Skeletal muscle satellite cell (primary cell): ENCODE results near the gene GPC1.

Source experiments
- H3K27me3 ChIP-seq: 2 replicates; pipeline ENCODE4 v1.7.0; 2013; ENCODE audit warnings: low read length; ENCODE audit not compliant: control insufficient read depth, insufficient read depth
- H3K36me3 ChIP-seq: 2 replicates; pipeline ENCODE4 v1.7.0; 2013; ENCODE audit warnings: mild to moderate bottlenecking, control low read depth, low read length; ENCODE audit not compliant: insufficient read depth
- H3K4me1 ChIP-seq: 2 replicates; pipeline ENCODE4 v1.7.0; 2013; ENCODE audit warnings: low read length; ENCODE audit not compliant: control insufficient read depth, insufficient read depth
- H3K4me2 ChIP-seq: 2 replicates; pipeline ENCODE4 v1.7.0; 2013; ENCODE audit warnings: mild to moderate bottlenecking, low read length
- H3K4me3 ChIP-seq: 2 replicates; pipeline ENCODE4 v1.7.0; 2013; ENCODE audit warnings: low read length
- H3K9ac ChIP-seq: 2 replicates; pipeline ENCODE4 v1.7.0; 2013; ENCODE audit warnings: mild to moderate bottlenecking, low read depth, low read length, moderate library complexity
- H3K9me3 ChIP-seq: replicated peaks from 2 replicates; pipeline ENCODE4 v1.7.0; 2013; ENCODE audit warnings: mild to moderate bottlenecking, control low read depth, low read length

Gene GPC1

DNA sequence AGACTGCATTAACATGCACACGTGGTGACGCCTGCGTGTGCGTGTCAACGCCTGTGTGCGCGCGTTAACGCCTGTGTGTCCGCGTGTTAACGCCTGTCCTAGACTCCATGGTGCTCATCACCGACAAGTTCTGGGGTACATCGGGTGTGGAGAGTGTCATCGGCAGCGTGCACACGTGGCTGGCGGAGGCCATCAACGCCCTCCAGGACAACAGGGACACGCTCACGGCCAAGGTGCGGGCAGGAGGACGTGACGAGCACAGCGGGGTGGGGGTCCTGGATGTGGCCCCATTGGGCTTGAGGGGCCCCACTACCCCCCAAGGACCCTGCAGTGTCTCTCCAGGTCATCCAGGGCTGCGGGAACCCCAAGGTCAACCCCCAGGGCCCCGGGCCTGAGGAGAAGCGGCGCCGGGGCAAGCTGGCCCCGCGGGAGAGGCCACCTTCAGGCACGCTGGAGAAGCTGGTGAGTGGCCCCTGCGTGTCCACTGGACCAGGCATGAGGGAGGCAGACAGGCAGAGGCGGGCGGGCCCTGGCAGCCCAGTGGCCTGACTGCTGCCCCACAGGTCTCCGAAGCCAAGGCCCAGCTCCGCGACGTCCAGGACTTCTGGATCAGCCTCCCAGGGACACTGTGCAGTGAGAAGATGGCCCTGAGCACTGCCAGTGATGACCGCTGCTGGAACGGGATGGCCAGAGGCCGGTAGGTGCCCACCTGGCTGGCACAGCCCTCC is 29.2 kb downstream of the GPC1 start:
- Histone ChIP-seq H3K36me3 (peaks cover 46% of the 10 kb centered on the region), H3K9me3 (no peaks in the 10 kb centered on the region), H3K4me1 (no peaks in the 10 kb centered on the region), H3K4me3 (no peak overlapping the region), H3K27me3 (no peaks in the 10 kb centered on the region), H3K9ac (no peak overlapping the region), H3K4me2 (no peak overlapping the region)

DNA sequence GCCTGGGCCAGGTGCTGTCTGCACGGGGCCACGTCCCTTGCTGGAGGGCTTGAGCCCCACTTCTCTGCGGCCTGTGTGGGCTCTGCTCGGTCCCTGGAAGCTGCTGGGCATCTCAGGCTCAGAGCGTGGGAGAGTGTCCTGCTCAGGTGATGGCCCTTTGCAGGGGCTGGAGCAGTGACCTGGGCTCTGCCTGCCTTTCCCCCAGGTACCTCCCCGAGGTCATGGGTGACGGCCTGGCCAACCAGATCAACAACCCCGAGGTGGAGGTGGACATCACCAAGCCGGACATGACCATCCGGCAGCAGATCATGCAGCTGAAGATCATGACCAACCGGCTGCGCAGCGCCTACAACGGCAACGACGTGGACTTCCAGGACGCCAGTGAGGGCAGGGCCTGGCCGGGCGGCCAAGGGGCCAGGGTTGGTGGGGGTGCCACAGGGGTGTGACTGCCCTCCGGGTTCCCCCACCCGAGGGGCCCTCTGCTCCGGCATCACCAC is 29.9 kb downstream of the GPC1 start:
- Histone ChIP-seq H3K4me2 (no peak overlapping the region), H3K4me1 (no peaks in the 10 kb centered on the region), H3K9me3 (no peaks in the 10 kb centered on the region), H3K36me3 (peaks cover 40% of the 10 kb centered on the region), H3K4me3 (no peak overlapping the region), H3K27me3 (no peaks in the 10 kb centered on the region), H3K9ac (no peak overlapping the region)

DNA sequence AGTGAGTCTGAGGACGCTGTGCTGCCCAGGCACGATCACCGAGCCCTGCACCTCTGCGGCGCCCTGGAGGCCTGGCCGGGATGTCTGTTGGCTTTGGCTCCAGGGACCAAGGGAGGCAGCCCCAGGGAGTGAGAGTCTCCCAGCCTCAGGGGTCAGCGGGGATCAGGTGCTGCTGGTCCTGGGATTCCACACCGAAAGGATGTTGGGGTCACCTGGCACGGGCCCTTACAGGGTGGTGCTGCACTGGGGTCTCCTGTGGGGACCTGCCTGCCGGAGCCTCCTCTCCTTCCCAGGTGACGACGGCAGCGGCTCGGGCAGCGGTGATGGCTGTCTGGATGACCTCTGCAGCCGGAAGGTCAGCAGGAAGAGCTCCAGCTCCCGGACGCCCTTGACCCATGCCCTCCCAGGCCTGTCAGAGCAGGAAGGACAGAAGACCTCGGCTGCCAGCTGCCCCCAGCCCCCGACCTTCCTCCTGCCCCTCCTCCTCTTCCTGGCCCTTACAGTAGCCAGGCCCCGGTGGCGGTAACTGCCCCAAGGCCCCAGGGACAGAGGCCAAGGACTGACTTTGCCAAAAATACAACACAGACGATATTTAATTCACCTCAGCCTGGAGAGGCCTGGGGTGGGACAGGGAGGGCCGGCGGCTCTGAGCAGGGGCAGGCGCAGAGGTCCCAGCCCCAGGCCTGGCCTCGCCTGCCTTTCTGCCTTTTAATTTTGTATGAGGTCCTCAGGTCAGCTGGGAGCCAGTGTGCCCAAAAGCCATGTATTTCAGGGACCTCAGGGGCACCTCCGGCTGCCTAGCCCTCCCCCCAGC is 30.5 kb downstream of the GPC1 start:
- no peaks in the 10 kb centered on the region for H3K27me3 ChIP-seq
- H3K9me3 ChIP-seq: no peaks in the 10 kb centered on the region
- no peak overlapping the region for H3K9ac ChIP-seq
- H3K4me1 ChIP-seq: no peaks in the 10 kb centered on the region
- no peak overlapping the region for H3K4me3 ChIP-seq
- peaks cover 39% of the 10 kb centered on the region for H3K36me3 ChIP-seq
- H3K4me2 ChIP-seq: no peak overlapping the region

DNA sequence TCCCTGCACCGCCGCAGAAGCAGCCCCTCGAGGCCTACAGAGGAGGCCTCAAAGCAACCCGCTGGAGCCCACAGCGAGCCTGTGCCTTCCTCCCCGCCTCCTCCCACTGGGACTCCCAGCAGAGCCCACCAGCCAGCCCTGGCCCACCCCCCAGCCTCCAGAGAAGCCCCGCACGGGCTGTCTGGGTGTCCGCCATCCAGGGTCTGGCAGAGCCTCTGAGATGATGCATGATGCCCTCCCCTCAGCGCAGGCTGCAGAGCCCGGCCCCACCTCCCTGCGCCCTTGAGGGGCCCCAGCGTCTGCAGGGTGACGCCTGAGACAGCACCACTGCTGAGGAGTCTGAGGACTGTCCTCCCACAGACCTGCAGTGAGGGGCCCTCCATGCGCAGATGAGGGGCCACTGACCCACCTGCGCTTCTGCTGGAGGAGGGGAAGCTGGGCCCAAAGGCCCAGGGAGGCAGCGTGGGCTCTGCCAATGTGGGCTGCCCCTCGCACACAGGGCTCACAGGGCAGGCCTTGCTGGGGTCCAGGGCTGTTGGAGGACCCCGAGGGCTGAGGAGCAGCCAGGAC is 31.2 kb downstream of the GPC1 start:
- no peaks in the 10 kb centered on the region for H3K9me3 ChIP-seq
- no peak overlapping the region for H3K4me3 ChIP-seq
- no peaks in the 10 kb centered on the region for H3K4me1 ChIP-seq
- H3K4me2 ChIP-seq: no peak overlapping the region
- no peaks in the 10 kb centered on the region for H3K27me3 ChIP-seq
- H3K36me3 ChIP-seq: peaks cover 37% of the 10 kb centered on the region
- H3K9ac ChIP-seq: no peak overlapping the region

DNA sequence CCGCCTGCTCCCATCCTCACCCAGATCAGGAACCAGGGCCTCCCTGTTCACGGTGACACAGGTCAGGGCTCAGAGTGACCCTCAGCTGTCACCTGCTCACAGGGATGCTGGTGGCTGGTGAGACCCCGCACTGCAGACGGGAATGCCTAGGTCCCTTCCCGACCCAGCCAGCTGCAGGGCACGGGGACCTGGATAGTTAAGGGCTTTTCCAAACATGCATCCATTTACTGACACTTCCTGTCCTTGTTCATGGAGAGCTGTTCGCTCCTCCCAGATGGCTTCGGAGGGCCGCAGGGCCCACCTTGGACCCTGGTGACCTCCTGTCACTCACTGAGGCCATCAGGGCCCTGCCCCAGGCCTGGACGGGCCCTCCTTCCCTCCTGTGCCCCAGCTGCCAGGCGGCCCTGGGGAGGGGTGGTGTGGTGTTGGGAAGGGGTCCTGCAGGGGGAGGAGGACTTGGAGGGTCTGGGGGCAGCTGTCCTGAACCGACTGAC is 31.7 kb downstream of the GPC1 start:
- Histone ChIP-seq H3K4me1 (no peaks in the 10 kb centered on the region), H3K9me3 (peaks cover under 1% of the 10 kb centered on the region), H3K27me3 (no peaks in the 10 kb centered on the region), H3K4me2 (no peak overlapping the region), H3K4me3 (no peak overlapping the region), H3K9ac (no peak overlapping the region), H3K36me3 (peaks cover 37% of the 10 kb centered on the region)

DNA sequence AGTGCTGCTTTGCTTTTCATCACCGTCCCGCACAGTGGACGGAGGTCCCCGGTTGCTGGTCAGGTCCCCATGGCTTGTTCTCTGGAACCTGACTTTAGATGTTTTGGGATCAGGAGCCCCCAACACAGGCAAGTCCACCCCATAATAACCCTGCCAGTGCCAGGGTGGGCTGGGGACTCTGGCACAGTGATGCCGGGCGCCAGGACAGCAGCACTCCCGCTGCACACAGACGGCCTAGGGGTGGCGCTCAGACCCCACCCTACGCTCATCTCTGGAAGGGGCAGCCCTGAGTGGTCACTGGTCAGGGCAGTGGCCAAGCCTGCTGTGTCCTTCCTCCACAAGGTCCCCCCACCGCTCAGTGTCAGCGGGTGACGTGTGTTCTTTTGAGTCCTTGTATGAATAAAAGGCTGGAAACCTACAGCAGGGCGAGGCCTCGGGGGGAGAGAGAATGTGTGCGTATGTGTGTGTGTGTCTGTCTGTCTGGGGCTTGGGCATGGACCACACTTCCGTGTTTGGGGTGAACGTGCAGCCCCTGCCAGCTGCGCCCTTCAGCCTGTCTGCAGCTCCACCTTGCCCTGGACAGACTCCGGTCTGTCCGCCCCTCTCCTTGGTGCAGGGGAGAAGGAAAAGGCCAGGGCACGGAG is 32.3 kb downstream of the GPC1 start:
- no peak overlapping the region for H3K9ac ChIP-seq
- peaks cover 6% of the 10 kb centered on the region for H3K9me3 ChIP-seq

DNA sequence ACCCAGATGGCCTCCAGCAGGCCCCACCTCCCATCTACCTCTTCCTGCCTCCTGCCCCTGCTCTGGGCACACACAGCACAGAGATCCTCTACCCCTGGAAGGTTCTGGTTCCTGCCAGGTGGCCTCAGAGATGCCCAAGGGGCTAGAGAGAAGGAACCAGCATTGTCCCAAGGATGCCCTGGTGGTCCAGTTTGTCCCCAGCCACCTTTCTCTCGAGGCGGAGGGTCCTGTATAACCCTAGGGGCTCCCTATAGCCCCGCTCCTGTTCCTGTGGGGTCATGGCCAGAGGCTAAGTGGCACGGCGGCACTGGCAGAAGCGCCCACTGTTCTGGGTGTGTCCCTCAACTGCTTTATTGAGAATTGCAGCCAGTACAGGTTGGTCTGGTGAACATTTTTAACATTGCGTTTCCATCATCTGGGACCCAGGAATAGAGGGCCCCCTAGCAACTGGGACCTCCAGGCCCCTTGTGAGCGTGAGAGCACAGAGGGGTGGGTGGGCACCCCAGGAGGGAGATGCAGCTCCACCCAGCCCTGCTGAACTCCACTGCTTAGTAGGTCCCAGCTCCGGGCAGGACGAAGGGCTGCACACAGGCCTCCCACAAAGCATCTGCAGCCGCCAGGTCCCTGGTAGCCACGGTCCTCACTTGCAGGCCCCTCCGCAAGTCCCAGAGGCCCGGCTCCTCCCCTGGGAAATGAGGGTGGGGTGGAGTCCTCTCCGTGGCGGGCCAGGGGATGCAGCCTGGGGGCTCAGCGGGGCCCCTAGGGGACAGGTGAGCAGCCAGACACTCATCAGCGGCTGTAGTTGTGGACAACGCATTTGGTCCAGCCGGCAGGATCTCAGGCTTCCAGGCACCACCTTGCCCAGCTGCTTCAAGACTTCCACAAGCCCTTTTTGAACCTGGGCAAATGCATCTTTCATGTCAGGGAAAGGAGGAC is 33.1 kb downstream of the GPC1 start:
- Histone ChIP-seq H3K4me2 (no peak overlapping the region), H3K36me3 (peaks cover 33% of the 10 kb centered on the region), H3K4me1 (no peaks in the 10 kb centered on the region), H3K4me3 (no peak overlapping the region), H3K9me3 (peaks cover 6% of the 10 kb centered on the region), H3K27me3 (no peaks in the 10 kb centered on the region), H3K9ac (no peak overlapping the region)

More for the DNA sequence above, 32.3 kb downstream of the GPC1 start:
- Histone ChIP-seq H3K36me3 (peaks cover 36% of the 10 kb centered on the region), H3K27me3 (no peaks in the 10 kb centered on the region), H3K4me1 (no peaks in the 10 kb centered on the region), H3K4me3 (no peak overlapping the region), H3K4me2 (no peak overlapping the region)

DNA sequence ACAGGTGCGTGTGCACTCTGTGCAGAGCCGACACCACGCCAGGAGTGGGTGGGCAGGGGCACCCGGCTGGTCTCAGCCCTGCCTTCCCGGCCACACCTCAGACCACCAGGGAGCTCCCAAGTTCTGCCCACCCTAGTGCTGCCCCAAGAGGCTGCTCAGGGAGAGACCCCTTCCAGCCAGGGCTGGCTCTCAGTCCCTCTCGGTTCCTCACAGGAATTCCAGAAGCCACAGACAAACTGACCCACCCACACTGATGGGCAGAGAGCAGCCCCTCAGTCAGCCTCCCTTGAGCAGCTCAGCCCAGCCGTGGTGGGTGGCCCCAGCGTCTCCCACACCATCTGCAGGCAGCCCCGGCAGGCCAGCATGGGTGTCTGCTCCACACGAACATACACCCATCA is 33.8 kb downstream of the GPC1 start:
- no peak overlapping the region for H3K4me2 ChIP-seq
- H3K9me3 ChIP-seq: peaks cover 6% of the 10 kb centered on the region
- H3K27me3 ChIP-seq: no peaks in the 10 kb centered on the region
- peaks cover 26% of the 10 kb centered on the region for H3K36me3 ChIP-seq
- no peak overlapping the region for H3K9ac ChIP-seq
- no peaks in the 10 kb centered on the region for H3K4me1 ChIP-seq
- H3K4me3 ChIP-seq: no peak overlapping the region

DNA sequence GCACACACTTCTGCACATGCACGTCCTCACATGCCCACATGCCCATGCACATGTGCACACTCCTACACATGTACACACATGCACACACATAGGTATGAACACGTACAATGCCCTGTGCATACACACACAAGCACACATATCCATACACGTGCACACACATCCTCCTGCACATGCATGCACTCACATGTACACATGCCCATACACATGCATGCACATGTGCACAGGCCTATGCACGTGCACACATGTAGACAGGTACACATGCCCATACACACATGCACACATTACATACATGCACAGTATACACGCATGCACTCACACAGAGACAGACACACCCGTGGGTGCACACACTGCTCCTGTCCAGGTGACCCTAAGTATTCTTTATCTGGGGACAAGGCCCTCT is 34.3 kb downstream of the GPC1 start:
- H3K27me3 ChIP-seq: no peaks in the 10 kb centered on the region

DNA sequence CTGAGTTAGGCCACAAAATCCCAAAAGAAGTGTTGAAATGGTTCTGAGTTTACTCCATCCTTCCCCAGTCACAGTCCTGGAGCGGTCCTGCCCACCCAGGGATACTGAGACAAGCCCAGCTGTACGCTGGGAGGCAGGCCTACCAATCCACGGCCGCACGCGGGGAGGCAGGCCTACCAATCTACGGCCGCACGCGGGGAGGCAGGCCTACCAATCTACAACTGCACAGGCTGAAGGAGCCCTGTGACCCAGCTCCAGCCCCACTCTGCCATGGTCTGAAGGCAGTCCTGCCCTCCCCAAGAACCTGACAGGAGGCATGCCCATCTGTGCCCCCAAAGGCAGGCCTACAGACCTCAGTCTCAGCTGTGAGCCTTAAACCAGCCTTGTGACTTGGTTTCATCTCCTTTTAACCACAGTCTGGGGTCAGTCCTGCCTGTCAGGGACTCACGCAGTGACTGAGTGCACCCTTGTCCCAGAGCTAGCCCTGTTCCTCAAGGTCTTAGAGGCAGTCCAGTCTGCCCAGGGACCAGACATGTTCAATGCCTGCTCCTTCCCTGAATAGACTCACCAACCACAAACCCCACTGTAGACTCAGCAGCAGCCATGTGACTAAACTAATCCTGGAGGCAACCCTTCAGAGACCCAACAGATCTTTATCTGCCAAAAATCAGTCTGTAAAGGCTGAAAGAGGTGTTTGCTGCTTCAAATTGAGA is 36.8 kb downstream of the GPC1 start:
- Histone ChIP-seq H3K27me3 (no peaks in the 10 kb centered on the region), H3K4me3 (no peak overlapping the region), H3K4me1 (no peaks in the 10 kb centered on the region), H3K9me3 (peaks cover 11% of the 10 kb centered on the region), H3K9ac (no peak overlapping the region), H3K36me3 (no peaks in the 10 kb centered on the region), H3K4me2 (no peak overlapping the region)

More for the DNA sequence above, 34.3 kb downstream of the GPC1 start:
- Histone ChIP-seq H3K36me3 (peaks cover 21% of the 10 kb centered on the region), H3K9me3 (peaks cover 6% of the 10 kb centered on the region), H3K4me2 (no peak overlapping the region), H3K4me1 (no peaks in the 10 kb centered on the region), H3K9ac (no peak overlapping the region), H3K4me3 (no peak overlapping the region)
